ENCODE data around the gene UNC50. TPM values are rescaled to one million over a fixed set of nuclear protein-coding genes. Genes with fewer than 3 reads are reported as not detected.

Gene UNC50
- total RNA-seq, 2 donors from 2014 or later = 30.9 to 53.7 TPM

DNA sequence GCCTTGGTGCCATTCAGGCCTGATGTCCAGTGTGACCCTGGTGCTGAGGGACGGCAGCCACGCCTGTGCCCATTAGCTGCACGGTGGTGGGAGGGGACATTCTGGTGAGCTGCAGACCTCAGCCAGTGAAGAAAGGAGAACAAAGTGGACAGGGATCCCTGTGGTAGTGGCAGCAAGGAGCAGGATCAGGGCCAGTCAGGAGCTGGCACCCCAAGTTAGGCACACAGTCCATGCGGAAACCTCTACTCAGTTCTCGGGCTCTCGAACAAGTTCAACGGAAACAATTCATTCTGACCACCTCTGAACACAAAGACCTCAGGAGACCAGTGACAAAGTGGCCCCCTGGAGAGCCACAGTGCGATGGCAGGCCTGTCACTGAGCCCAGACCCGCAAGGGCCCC is 30.2 kb upstream of the UNC50 start:
- Histone ChIP-seq H3K27me3 (no peaks in the 10 kb centered on the region), H3K9me3 (no peaks in the 10 kb centered on the region), H3K4me3 (no peak overlapping the region), H3K27ac (no peak overlapping the region), H3K4me1 (no peaks in the 10 kb centered on the region), H3K36me3 (replicated peaks in 1 of 2; ENCODE audit: insufficient read depth in 1 of 2, low read depth in 2 of 2) (no peaks in the 10 kb centered on the region)
- WGBS, 2 donors = 84 to 85% methylated on average over 9 of the region's 9 CpGs
- intact Hi-C loops (cut with DNase I) = no loop called here
- DNase-seq = no peak
- TF ChIP-seq, protein P1, sequence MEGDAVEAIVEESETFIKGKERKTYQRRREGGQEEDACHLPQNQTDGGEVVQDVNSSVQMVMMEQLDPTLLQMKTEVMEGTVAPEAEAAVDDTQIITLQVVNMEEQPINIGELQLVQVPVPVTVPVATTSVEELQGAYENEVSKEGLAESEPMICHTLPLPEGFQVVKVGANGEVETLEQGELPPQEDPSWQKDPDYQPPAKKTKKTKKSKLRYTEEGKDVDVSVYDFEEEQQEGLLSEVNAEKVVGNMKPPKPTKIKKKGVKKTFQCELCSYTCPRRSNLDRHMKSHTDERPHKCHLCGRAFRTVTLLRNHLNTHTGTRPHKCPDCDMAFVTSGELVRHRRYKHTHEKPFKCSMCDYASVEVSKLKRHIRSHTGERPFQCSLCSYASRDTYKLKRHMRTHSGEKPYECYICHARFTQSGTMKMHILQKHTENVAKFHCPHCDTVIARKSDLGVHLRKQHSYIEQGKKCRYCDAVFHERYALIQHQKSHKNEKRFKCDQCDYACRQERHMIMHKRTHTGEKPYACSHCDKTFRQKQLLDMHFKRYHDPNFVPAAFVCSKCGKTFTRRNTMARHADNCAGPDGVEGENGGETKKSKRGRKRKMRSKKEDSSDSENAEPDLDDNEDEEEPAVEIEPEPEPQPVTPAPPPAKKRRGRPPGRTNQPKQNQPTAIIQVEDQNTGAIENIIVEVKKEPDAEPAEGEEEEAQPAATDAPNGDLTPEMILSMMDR (IDR thresholded peaks at IDR 0.05) = no peak
- no peak for TF ChIP-seq POLR2A (IDR thresholded peaks at IDR 0.05)
- no peak for ATAC-seq

DNA sequence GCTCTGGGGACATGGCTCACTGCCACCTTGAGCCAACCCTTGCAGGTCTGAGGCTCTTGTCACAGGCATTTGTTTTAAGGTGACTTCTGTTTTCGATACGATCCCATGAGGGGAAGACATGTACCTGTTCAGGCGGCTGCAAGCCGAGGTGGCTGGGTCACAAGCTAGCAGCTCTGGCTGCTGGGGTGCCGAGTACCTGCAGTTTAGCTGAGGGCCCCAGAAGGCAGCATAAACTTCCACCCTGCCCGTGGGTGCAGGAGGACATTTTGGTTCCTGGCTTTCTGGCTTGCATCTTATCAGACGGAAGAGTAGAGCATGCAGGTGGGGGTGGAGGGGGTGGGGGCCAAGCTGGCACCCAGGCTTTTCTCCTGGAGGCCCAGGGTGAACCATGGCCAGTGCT is 28.5 kb upstream of the UNC50 start:
- DNase-seq = no peak
- ATAC-seq = no peak
- Histone ChIP-seq H3K27ac (no peak overlapping the region), H3K9me3 (no peaks in the 10 kb centered on the region), H3K27me3 (no peaks in the 10 kb centered on the region), H3K36me3 (replicated peaks in 1 of 2; ENCODE audit: insufficient read depth in 1 of 2, low read depth in 2 of 2) (no peaks in the 10 kb centered on the region), H3K4me1 (no peaks in the 10 kb centered on the region), H3K4me3 (no peak overlapping the region)
- 83 to 100% methylated on average over 3 to 7 of the region's 7 CpGs for WGBS, 2 donors
- intact Hi-C loops (cut with DNase I) = no loop called here
- no peak for TF ChIP-seq POLR2A (IDR thresholded peaks at IDR 0.05)
- TF ChIP-seq, protein P1 (IDR thresholded peaks at IDR 0.05) = no peak

DNA sequence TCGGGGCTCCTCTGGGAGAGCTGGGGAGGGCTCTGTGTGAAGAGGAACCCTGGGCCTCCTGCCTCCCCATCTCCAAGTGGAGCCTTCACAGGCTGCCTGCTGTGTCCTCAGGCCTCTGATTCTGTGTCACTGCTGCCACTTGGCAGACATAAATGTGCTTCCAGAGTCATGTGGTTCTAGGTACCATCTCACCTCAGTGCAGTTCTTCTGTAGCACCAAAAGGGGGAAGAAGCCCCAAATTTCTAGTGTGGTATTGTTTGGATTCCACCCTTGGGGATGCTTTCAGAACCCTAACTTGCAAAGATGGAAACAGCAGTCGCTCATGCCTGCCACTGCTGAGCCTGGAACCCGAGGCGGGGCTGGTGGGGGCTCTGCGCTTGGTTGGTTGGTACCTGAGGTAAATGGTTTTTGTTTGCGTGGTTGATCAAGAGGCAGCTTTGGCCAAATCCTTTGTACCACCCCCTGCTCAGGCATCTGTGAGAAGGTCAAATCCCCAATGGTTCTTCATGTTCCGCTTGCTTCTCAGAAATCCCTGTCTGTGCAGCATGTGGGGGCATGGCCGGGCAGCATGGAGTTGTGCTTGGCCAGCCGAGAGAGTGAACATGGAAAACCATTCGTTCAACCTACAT is 27.6 kb upstream of the UNC50 start:
- TF ChIP-seq, protein P1 (IDR thresholded peaks at IDR 0.05) = no peak
- TF ChIP-seq POLR2A (IDR thresholded peaks at IDR 0.05) = no peak
- intact Hi-C loops (cut with DNase I) = no loop called here
- Histone ChIP-seq H3K27ac (no peak overlapping the region), H3K4me3 (no peak overlapping the region), H3K27me3 (no peaks in the 10 kb centered on the region), H3K36me3 (replicated peaks in 1 of 2; ENCODE audit: insufficient read depth in 1 of 2, low read depth in 2 of 2) (no peaks in the 10 kb centered on the region), H3K4me1 (no peaks in the 10 kb centered on the region), H3K9me3 (no peaks in the 10 kb centered on the region)
- DNase-seq (no peak), ATAC-seq (no peak)
- 82 to 88% methylated on average over 9 to 10 of the region's 10 CpGs for WGBS, 2 donors

DNA sequence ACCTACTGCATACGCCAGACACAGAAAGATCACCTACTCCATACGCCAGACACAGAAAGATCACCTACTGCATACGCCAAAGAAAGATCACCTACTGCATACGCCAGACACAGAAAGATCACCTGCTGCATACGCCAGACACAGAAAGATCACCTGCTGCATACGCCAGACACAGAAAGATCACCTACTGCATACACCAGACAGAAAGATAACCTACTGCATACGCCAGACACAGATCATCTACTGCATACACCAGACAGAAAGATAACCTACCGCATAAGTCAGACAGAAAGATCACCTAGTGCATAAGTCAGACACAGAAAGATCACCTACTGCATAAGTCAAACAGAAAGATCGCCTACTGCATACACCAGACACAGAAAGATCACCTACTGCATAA is 25.9 kb upstream of the UNC50 start:
- 86 to 87% methylated on average over 9 of the region's 9 CpGs for WGBS, 2 donors
- DNase-seq = no peak
- no peak for TF ChIP-seq POLR2A (IDR thresholded peaks at IDR 0.05)
- TF ChIP-seq, protein P1 (IDR thresholded peaks at IDR 0.05) = no peak
- ATAC-seq = no peak
- Histone ChIP-seq H3K36me3 (replicated peaks in 1 of 2; ENCODE audit: insufficient read depth in 1 of 2, low read depth in 2 of 2) (no peaks in the 10 kb centered on the region), H3K27ac (no peak overlapping the region), H3K27me3 (no peaks in the 10 kb centered on the region), H3K9me3 (no peaks in the 10 kb centered on the region), H3K4me1 (no peaks in the 10 kb centered on the region), H3K4me3 (no peak overlapping the region)
- intact Hi-C loops (cut with DNase I) = no loop called here

DNA sequence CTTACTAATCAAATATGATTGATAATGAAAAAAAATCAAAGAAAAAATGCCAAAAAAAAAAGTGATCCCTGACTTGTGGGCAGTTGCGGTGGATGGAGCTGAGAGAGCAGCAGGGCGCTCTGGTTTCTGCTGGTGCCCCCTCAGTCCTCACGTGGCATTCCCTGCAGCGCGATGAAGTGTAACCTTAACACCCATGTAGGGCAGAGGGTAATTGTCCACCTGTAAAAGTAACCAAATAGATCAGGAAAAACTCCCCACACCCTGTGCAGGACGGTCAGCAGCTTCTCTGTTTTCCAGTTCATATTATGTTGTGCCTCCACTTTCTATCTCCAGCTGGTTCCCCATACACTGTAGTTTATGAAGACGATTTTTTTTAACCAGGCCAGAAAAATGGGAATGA is 25.1 kb upstream of the UNC50 start:
- no peak overlapping the region for H3K27ac ChIP-seq
- no peaks in the 10 kb centered on the region for H3K27me3 ChIP-seq
- H3K9me3 ChIP-seq = no peaks in the 10 kb centered on the region
- intact Hi-C loops (cut with DNase I) = no loop called here
- WGBS, 2 donors = 88 to 89% methylated on average over 7 of the region's 7 CpGs
- no peak overlapping the region for H3K4me3 ChIP-seq
- TF ChIP-seq, protein P1 (IDR thresholded peaks at IDR 0.05) = no peak
- no peak for ATAC-seq
- DNase-seq = no peak
- no peaks in the 10 kb centered on the region for H3K4me1 ChIP-seq
- H3K36me3 ChIP-seq (replicated peaks in 1 of 2; ENCODE audit: insufficient read depth in 1 of 2, low read depth in 2 of 2) = no peaks in the 10 kb centered on the region

Data from body of pancreas (tissue), 4 donors.